Omental fat pad (tissue), 4 donors: Measurements from ENCODE around the gene FICD. TPM values are rescaled to one million over a fixed set of nuclear protein-coding genes. Genes with fewer than 3 reads are reported as not detected.

ENCODE experiments used
- ATAC-seq: fragments of 150-250 bp; one replicate; pipeline ENCODE4 v1.9.1; 2016; ENCODE audit warnings: mild to moderate bottlenecking, moderate library complexity; ENCODE audit not compliant: low FRiP score
- DNase-seq: peaks from one replicate; pipeline ENCODE4 v3.0.0-alpha.2; 2019; ENCODE audit warnings: low spot score
- CTCF ChIP-seq, 3 donors: fragments of 450-650 bp; IDR thresholded peaks; one replicate each; pipeline ENCODE4 v1.5.1; 2016 to 2017; ENCODE audit warnings: antibody characterized with exemption in 3 of 3, mild to moderate bottlenecking in 3 of 3, moderate library complexity in 2 of 3
- total RNA-seq, 4 donors: library from RNA; depleted of rRNA; stranded (reverse); fragments of >200 nt; gene quantifications; one replicate each; pipeline ENCODE4 v1.1.0, GENCODE V29; 2016

FICD gene
- total RNA-seq, 4 donors from 2014 or later: 6.6 to 10.6 (median 9.5) TPM

GRCh38 chr12:108477881-108478259, 37.2 kb upstream of the FICD start:
- TF ChIP-seq CTCF (IDR thresholded peaks at IDR 0.05): no peak
- no peak for DNase-seq
- ATAC-seq: no peak

GRCh38 chr12:108478611-108479206, 36.4 kb upstream of the FICD start:
- no peak for DNase-seq
- no peak for TF ChIP-seq CTCF (IDR thresholded peaks at IDR 0.05)
- ATAC-seq: no peak

- DNase-seq (no peak), ATAC-seq (no peak)
- TF ChIP-seq CTCF (IDR thresholded peaks at IDR 0.05): no peak
These were observed 35.6 kb upstream of the FICD start for GRCh38 chr12:108479364-108480070.

- no peak for DNase-seq
- TF ChIP-seq CTCF (IDR thresholded peaks at IDR 0.05): no peak
- ATAC-seq: no peak
These were observed 32.3 kb upstream of the FICD start for GRCh38 chr12:108482717-108483212.

- ATAC-seq (no peak), DNase-seq (no peak)
- no peak for TF ChIP-seq CTCF (IDR thresholded peaks at IDR 0.05)
These were observed 31.6 kb upstream of the FICD start for GRCh38 chr12:108483213-108484059.

- DNase-seq (no peak), ATAC-seq (no peak)
These were observed 30.6 kb upstream of the FICD start for GRCh38 chr12:108484431-108484830.

More at GRCh38 chr12:108484431-108484830, 30.6 kb upstream of the FICD start:
- no peak for TF ChIP-seq CTCF (IDR thresholded peaks at IDR 0.05)
